ENCODE results near the gene PODXL2. TPM values are rescaled to one million over a fixed set of nuclear protein-coding genes. Genes with fewer than 3 reads are reported as not detected.

PODXL2 gene
- total RNA-seq, 1 donor from 2014 or later, result 10.7 TPM

GRCh38 chr3:127707851-127708411, 78.9 kb downstream of the PODXL2 start:
- Mint-ChIP-seq H3K27ac (ENCODE audit: unreplicated experiment) (peak overlapping the region; percentile 37), H3K9me3 (ENCODE audit: low read depth) (peaks cover 8% of the 10 kb centered on the region)

GRCh38 chr3:127708837-127709236, 79.9 kb downstream of the PODXL2 start:
- no peak for DNase-seq (ENCODE audit: low spot score)
- Mint-ChIP-seq H3K9me3 (ENCODE audit: low read depth) (peaks cover under 1% of the 10 kb centered on the region), H3K27me3 (ENCODE audit: low read depth) (no peaks in the 10 kb centered on the region), H3K4me1 (ENCODE audit: low read depth) (peaks cover 36% of the 10 kb centered on the region), H3K27ac (ENCODE audit: unreplicated experiment) (no peak overlapping the region), H3K36me3 (ENCODE audit: low read depth) (peaks cover 10% of the 10 kb centered on the region), H3K4me3 (ENCODE audit: unreplicated experiment) (no peak overlapping the region)
- TF ChIP-seq, protein P1, sequence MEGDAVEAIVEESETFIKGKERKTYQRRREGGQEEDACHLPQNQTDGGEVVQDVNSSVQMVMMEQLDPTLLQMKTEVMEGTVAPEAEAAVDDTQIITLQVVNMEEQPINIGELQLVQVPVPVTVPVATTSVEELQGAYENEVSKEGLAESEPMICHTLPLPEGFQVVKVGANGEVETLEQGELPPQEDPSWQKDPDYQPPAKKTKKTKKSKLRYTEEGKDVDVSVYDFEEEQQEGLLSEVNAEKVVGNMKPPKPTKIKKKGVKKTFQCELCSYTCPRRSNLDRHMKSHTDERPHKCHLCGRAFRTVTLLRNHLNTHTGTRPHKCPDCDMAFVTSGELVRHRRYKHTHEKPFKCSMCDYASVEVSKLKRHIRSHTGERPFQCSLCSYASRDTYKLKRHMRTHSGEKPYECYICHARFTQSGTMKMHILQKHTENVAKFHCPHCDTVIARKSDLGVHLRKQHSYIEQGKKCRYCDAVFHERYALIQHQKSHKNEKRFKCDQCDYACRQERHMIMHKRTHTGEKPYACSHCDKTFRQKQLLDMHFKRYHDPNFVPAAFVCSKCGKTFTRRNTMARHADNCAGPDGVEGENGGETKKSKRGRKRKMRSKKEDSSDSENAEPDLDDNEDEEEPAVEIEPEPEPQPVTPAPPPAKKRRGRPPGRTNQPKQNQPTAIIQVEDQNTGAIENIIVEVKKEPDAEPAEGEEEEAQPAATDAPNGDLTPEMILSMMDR (IDR thresholded peaks at IDR 0.05), result no peak

More at GRCh38 chr3:127707851-127708411, 78.9 kb downstream of the PODXL2 start:
- DNase-seq (ENCODE audit: low spot score), result no peak
- TF ChIP-seq, protein P1 (IDR thresholded peaks at IDR 0.05), result no peak
- H3K4me1 Mint-ChIP-seq (ENCODE audit: low read depth), result peaks cover 30% of the 10 kb centered on the region
- no peaks in the 10 kb centered on the region for H3K27me3 Mint-ChIP-seq (ENCODE audit: low read depth)
- peaks cover 17% of the 10 kb centered on the region for H3K36me3 Mint-ChIP-seq (ENCODE audit: low read depth)
- H3K4me3 Mint-ChIP-seq (ENCODE audit: unreplicated experiment), result no peak overlapping the region

GRCh38 chr3:127709320-127710060, 80.5 kb downstream of the PODXL2 start:
- Mint-ChIP-seq H3K36me3 (ENCODE audit: low read depth) (peaks cover 8% of the 10 kb centered on the region), H3K4me3 (ENCODE audit: unreplicated experiment) (no peak overlapping the region), H3K27ac (ENCODE audit: unreplicated experiment) (no peak overlapping the region), H3K9me3 (ENCODE audit: low read depth) (no peaks in the 10 kb centered on the region), H3K4me1 (ENCODE audit: low read depth) (peaks cover 42% of the 10 kb centered on the region), H3K27me3 (ENCODE audit: low read depth) (no peaks in the 10 kb centered on the region)
- TF ChIP-seq, protein P1 (IDR thresholded peaks at IDR 0.05), result no peak
- no peak for DNase-seq (ENCODE audit: low spot score)

GRCh38 chr3:127710155-127710941, 81.4 kb downstream of the PODXL2 start:
- DNase-seq (ENCODE audit: low spot score), result no peak
- no peak overlapping the region for H3K4me3 Mint-ChIP-seq (ENCODE audit: unreplicated experiment)
- H3K27ac Mint-ChIP-seq (ENCODE audit: unreplicated experiment), result no peak overlapping the region
- TF ChIP-seq, protein P1 (IDR thresholded peaks at IDR 0.05), result no peak
- H3K4me1 Mint-ChIP-seq (ENCODE audit: low read depth), result peaks cover 43% of the 10 kb centered on the region
- H3K27me3 Mint-ChIP-seq (ENCODE audit: low read depth), result no peaks in the 10 kb centered on the region
- no peaks in the 10 kb centered on the region for H3K9me3 Mint-ChIP-seq (ENCODE audit: low read depth)
- H3K36me3 Mint-ChIP-seq (ENCODE audit: low read depth), result peaks cover 6% of the 10 kb centered on the region

DNA sequence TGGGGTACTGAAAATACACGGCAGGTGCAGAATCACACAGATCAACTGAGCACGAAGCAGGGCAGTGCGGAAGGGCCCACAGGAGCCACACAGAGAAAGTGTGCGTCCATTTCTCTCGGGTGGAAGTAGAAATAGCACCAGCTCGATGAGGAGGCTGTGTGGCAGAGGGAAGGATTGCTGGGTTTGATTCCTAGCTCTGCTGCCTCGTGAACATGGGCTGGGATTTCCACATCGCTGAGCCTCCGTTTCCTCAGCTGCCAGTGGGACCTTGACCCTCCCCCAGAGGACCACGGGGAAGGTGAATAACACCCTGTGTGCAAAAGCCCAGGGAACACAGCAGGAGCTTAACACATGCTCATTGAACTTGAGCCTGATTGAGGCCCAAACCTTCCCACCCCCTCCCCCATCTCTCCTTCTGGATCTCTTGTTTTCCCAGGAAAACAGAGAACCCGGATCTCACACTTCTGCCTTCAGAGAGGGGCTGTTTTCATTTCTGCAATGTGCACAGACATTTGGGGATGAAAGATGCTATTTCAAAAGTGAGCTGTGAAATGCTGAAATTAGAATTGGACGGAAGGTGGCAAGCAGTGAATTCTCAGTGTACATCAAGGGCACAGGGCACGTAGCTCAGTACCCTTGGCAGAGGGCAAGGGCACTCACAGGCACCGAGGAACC, 82.2 kb downstream of the PODXL2 start:
- Mint-ChIP-seq H3K36me3 (ENCODE audit: low read depth) (peaks cover 7% of the 10 kb centered on the region), H3K4me1 (ENCODE audit: low read depth) (peaks cover 42% of the 10 kb centered on the region), H3K27ac (ENCODE audit: unreplicated experiment) (no peak overlapping the region), H3K9me3 (ENCODE audit: low read depth) (no peaks in the 10 kb centered on the region), H3K27me3 (ENCODE audit: low read depth) (no peaks in the 10 kb centered on the region), H3K4me3 (ENCODE audit: unreplicated experiment) (no peak overlapping the region)
- TF ChIP-seq, protein P1 (IDR thresholded peaks at IDR 0.05), result no peak
- DNase-seq (ENCODE audit: low spot score), result no peak

Measured in chondrocyte (in vitro differentiated cells).